Fibroblast of mammary gland (primary cell): ENCODE results near the gene CHN2.

ENCODE experiments used
- DNase-seq: peaks from one replicate; pipeline ENCODE4 v3.0.0-alpha.2; 2010; ENCODE audit warnings: low read depth
- H3K4me3 ChIP-seq: 2 replicates; pipeline ENCODE4 v1.5.1; 2011; ENCODE audit warnings: low read depth, mild to moderate bottlenecking, low read length, moderate library complexity; ENCODE audit not compliant: control insufficient read depth
- CTCF ChIP-seq: conservative IDR thresholded peaks from 2 replicates; pipeline ENCODE4 v1.5.1; 2011; ENCODE audit warnings: low read depth, low read length, inconsistent platforms; ENCODE audit not compliant: control insufficient read depth, insufficient read depth

CHN2 gene

DNA sequence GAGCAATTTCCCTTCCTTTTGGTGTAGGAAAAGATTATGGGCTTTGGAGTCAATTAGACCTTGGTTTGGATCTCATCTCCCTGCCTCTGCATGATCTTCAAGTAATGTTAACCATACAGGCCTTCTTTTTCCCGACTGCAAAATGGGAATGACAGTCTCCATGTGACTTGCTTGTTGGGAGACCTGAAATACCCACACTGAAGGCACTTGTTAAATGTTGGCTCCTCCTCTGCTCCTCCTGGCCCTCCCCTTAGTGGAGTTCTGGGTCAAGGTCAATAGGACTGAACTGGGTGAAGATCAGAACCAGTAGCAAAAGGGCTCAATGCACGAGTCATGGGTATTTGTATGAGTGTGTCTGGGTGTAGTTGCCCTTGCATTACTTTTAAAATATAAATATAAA is 189.7 kb downstream of the CHN2 start:
- no peak for TF ChIP-seq CTCF
- DNase-seq: no peak
- H3K4me3 ChIP-seq: no peak overlapping the region

DNA sequence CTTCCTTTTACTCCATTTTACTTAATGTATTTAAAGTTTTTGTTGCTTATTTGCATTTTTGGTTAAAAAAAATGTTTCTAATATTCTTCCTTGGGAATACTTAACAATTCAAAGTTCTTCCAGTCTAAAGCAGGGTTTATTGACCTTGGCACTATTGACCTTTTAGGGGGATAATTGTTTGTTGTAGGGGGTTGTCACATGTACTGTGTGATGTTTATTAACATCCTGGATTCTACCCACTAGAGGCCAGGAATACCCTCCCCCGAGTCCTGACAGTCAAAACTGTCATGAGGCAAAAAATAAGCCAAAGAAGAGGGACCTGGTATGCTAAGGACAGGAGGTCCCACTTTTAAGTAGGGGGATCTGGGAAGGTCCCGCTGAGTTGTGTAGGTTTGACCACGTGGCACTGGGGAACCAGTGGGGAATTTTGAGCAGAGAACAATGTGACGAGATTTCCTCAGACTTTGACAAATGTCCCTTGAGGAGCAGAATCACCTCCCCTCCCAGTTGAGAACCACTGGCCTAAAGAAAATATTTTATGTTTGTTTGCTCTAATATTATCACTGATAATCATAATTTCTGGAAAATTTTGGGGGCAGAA is 190.7 kb downstream of the CHN2 start:
- DNase-seq: no peak

DNA sequence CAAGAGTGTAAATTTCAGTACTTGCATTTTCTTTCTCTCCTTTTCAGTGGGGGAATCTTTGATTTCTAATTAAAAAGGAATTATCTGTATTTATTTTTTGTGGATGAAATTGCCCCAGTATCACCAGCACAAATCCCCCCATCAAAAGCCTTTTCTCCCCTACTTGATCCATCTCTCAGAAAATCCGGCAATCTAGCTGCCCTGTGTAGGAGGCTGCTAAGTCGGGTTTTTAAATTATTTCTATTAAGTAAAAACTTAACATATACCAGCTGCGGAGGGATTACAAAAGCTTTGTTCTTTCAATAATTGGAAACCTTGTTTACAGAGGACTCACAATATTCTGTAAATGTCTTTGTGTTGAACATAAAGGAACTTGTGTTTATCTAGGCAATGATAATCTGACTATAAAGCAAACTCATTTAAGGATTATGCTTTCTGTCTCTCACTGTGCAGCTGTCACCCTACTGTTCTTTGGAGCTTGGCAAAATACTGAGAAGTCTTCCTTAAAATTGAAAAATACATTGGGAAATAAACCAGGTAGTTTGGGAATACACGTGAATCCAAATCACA is 191.7 kb downstream of the CHN2 start:
- no peak for DNase-seq
- H3K4me3 ChIP-seq: no peak overlapping the region
- no peak for TF ChIP-seq CTCF

More for the DNA sequence above, 190.7 kb downstream of the CHN2 start:
- H3K4me3 ChIP-seq: no peak overlapping the region
- TF ChIP-seq CTCF: no peak

GRCh38 chr7:29391262-29391661 is 196.7 kb downstream of the CHN2 start:
- no peak overlapping the region for H3K4me3 ChIP-seq
- TF ChIP-seq CTCF: no peak
- no peak for DNase-seq

GRCh38 chr7:29394321-29394720 is 199.7 kb downstream of the CHN2 start:
- H3K4me3 ChIP-seq: no peak overlapping the region
- DNase-seq: no peak
- TF ChIP-seq CTCF: no peak

DNA sequence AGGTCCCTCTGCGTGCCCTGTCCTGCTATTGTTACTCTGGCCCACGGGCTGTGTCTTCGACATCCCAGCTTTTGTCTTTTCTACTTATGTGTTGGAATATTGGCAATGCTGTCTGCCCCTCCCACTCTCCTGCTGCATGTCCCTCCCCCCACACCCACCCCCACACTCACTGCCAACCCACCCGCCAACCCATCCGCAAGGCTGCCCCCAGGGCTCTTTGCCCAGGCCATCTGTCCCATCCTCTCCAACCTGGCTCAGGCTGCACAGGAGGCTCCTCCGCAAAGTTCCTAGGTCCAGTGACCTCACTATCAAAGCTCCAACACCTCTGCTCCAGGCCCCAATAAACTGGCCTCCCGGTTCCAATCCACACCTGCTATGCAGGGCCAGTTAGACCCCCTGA is 202.0 kb downstream of the CHN2 start:
- H3K4me3 ChIP-seq: no peak overlapping the region
- DNase-seq: no peak
- TF ChIP-seq CTCF: no peak
